Suprapubic skin (tissue), 4 donors: Measurements from ENCODE around the gene PIK3R1. TPM values are rescaled to one million over a fixed set of nuclear protein-coding genes. Genes with fewer than 3 reads are reported as not detected.

Source experiments
- DNase-seq, 2 donors: peaks; one replicate each; pipeline ENCODE4 v3.0.0-alpha.2; 2019; ENCODE audit warnings: low spot score in 2 of 2
- H3K27ac ChIP-seq: fragments of 200-600 bp; sonication (generic); one replicate; pipeline ENCODE4 v1.5.1; 2019
- H3K27me3 ChIP-seq: fragments of 200-600 bp; sonication (generic); one replicate; pipeline ENCODE4 v1.5.1; 2019
- H3K36me3 ChIP-seq: fragments of 200-600 bp; sonication (generic); one replicate; pipeline ENCODE4 v1.5.1; 2019
- H3K4me1 ChIP-seq: fragments of 200-600 bp; sonication (generic); one replicate; pipeline ENCODE4 v1.5.1; 2019
- H3K4me3 ChIP-seq: fragments of 200-600 bp; sonication (generic); one replicate; pipeline ENCODE4 v1.5.1; 2019; ENCODE audit warnings: mild to moderate bottlenecking
- H3K9me3 ChIP-seq: fragments of 200-600 bp; sonication (generic); one replicate; pipeline ENCODE4 v1.5.1; 2019
- EP300 ChIP-seq: sonication (generic); formaldehyde crosslinking; IDR thresholded peaks from one replicate; pipeline ENCODE4 v1.6.1; 2017; ENCODE audit warnings: antibody characterized with exemption
- POLR2A ChIP-seq, 2 donors: fragments of 450-650 bp; IDR thresholded peaks; one replicate each; pipeline ENCODE4 v1.6.1; 2017; ENCODE audit warnings: antibody characterized with exemption in 2 of 2, mild to moderate bottlenecking in 2 of 2, moderate library complexity in 2 of 2
- POLR2AphosphoS5 ChIP-seq, 3 donors: sonication (generic); formaldehyde crosslinking; IDR thresholded peaks; one replicate each; pipeline ENCODE4 v1.6.1; 2017; ENCODE audit warnings: antibody characterized with exemption in 3 of 3
- WGBS: methylation state at CpG from one replicate; pipeline ENCODE4 v1.1.5; 2018; 5-methylcytosine and 5-hydroxymethylcytosine counted together
- total RNA-seq, 4 donors: library from RNA; depleted of rRNA; stranded (reverse); fragments of >200 nt; gene quantifications; one replicate each; pipeline ENCODE4 v1.1.0, GENCODE V29; 2016
- TF ChIP-seq, protein P1 (sequence below), 2 donors: fragments of 200-600 bp in 1 of 2; fragments of 450-650 bp in 1 of 2; sonication (generic) in 1 of 2; IDR thresholded peaks; one replicate each; pipeline ENCODE4 v1.5.1; 2016 to 2019; ENCODE audit warnings: antibody characterized with exemption in 2 of 2, mild to moderate bottlenecking in 1 of 2, moderate library complexity in 1 of 2

Gene PIK3R1
- total RNA-seq, 4 donors from 2014 or later, result 96.5 to 257 (median 181) TPM

GRCh38 chr5:68214482-68215207 is 911 bp upstream of the PIK3R1 start:
- TF ChIP-seq POLR2A (IDR thresholded peaks at IDR 0.05), result no peak
- TF ChIP-seq, protein P1, sequence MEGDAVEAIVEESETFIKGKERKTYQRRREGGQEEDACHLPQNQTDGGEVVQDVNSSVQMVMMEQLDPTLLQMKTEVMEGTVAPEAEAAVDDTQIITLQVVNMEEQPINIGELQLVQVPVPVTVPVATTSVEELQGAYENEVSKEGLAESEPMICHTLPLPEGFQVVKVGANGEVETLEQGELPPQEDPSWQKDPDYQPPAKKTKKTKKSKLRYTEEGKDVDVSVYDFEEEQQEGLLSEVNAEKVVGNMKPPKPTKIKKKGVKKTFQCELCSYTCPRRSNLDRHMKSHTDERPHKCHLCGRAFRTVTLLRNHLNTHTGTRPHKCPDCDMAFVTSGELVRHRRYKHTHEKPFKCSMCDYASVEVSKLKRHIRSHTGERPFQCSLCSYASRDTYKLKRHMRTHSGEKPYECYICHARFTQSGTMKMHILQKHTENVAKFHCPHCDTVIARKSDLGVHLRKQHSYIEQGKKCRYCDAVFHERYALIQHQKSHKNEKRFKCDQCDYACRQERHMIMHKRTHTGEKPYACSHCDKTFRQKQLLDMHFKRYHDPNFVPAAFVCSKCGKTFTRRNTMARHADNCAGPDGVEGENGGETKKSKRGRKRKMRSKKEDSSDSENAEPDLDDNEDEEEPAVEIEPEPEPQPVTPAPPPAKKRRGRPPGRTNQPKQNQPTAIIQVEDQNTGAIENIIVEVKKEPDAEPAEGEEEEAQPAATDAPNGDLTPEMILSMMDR (IDR thresholded peaks at IDR 0.05), result no peak
- TF ChIP-seq EP300, result no peak
- no peak for TF ChIP-seq POLR2AphosphoS5 (IDR thresholded peaks at IDR 0.05)
- DNase-seq, result no peak
- peak overlapping the region; percentile 91 for H3K4me3 ChIP-seq
- H3K27me3 ChIP-seq, result no peaks in the 10 kb centered on the region
- H3K36me3 ChIP-seq, result no peaks in the 10 kb centered on the region
- peaks cover 27% of the 10 kb centered on the region for H3K4me1 ChIP-seq
- no peaks in the 10 kb centered on the region for H3K9me3 ChIP-seq
- WGBS, result 16% methylated on average over 6 of the region's 37 CpGs
- H3K27ac ChIP-seq, result peak overlapping the region; percentile 97

- Histone ChIP-seq H3K27ac (peak overlapping the region; percentile 97), H3K27me3 (no peaks in the 10 kb centered on the region), H3K36me3 (no peaks in the 10 kb centered on the region), H3K9me3 (no peaks in the 10 kb centered on the region), H3K4me3 (peak overlapping the region; percentile 91), H3K4me1 (peaks cover 30% of the 10 kb centered on the region)
- TF ChIP-seq POLR2A (IDR thresholded peaks at IDR 0.05) (no peak), POLR2AphosphoS5 (IDR thresholded peaks at IDR 0.05) (peak in 1 of 3 donors; percentile 47), EP300 (no peak)
- TF ChIP-seq, protein P1 (IDR thresholded peaks at IDR 0.05), result no peak
- no CpG with 5 or more reads among the region's 38 CpGs for WGBS
- DNase-seq, result peak in 1 of 2 donors; percentile 83
These were observed 315 bp downstream of the PIK3R1 start for GRCh38 chr5:68215898-68216244.

- H3K27me3 ChIP-seq, result no peaks in the 10 kb centered on the region
- H3K4me1 ChIP-seq, result peaks cover 30% of the 10 kb centered on the region
- no peaks in the 10 kb centered on the region for H3K36me3 ChIP-seq
- peak overlapping the region; percentile 97 for H3K27ac ChIP-seq
- H3K9me3 ChIP-seq, result no peaks in the 10 kb centered on the region
- no peak for TF ChIP-seq POLR2A (IDR thresholded peaks at IDR 0.05)
- TF ChIP-seq, protein P1 (IDR thresholded peaks at IDR 0.05), result no peak
- no peak for TF ChIP-seq EP300
- TF ChIP-seq POLR2AphosphoS5 (IDR thresholded peaks at IDR 0.05), result no peak
- WGBS, result 0% methylated on average over 15 of the region's 49 CpGs
- peak overlapping the region; percentile 91 for H3K4me3 ChIP-seq
- DNase-seq, result peak in 1 of 2 donors; percentile 82
These were observed 890 bp downstream of the PIK3R1 start for GRCh38 chr5:68216245-68217046.

GRCh38 chr5:68217047-68217355 is 1.4 kb downstream of the PIK3R1 start:
- no peaks in the 10 kb centered on the region for H3K27me3 ChIP-seq
- TF ChIP-seq POLR2AphosphoS5 (IDR thresholded peaks at IDR 0.05) (no peak), POLR2A (IDR thresholded peaks at IDR 0.05) (no peak), EP300 (no peak)
- TF ChIP-seq, protein P1 (IDR thresholded peaks at IDR 0.05), result no peak
- H3K36me3 ChIP-seq, result no peaks in the 10 kb centered on the region
- no peaks in the 10 kb centered on the region for H3K9me3 ChIP-seq
- under 1% methylated on average over 3 of the region's 3 CpGs for WGBS
- peak overlapping the region; percentile 91 for H3K4me3 ChIP-seq
- peak overlapping the region; percentile 97 for H3K27ac ChIP-seq
- H3K4me1 ChIP-seq, result peaks cover 35% of the 10 kb centered on the region
- no peak for DNase-seq

GRCh38 chr5:68217528-68217927 is 2.0 kb downstream of the PIK3R1 start:
- no peak for DNase-seq
- TF ChIP-seq, protein P1 (IDR thresholded peaks at IDR 0.05), result no peak
- TF ChIP-seq EP300 (no peak), POLR2AphosphoS5 (IDR thresholded peaks at IDR 0.05) (no peak), POLR2A (IDR thresholded peaks at IDR 0.05) (no peak)
- WGBS, result 8% methylated on average over 5 of the region's 5 CpGs
- Histone ChIP-seq H3K27ac (peak overlapping the region; percentile 97), H3K9me3 (no peaks in the 10 kb centered on the region), H3K4me1 (peaks cover 40% of the 10 kb centered on the region), H3K4me3 (peak overlapping the region; percentile 91), H3K27me3 (no peaks in the 10 kb centered on the region), H3K36me3 (no peaks in the 10 kb centered on the region)
